HUES64 (cell line): ENCODE measurements around the gene FSTL4.

Experiments
- H3K27ac ChIP-seq: 2 replicates; pipeline ENCODE4 v1.7.0; 2013; ENCODE audit warnings: low read depth, low read length, inconsistent platforms
- H3K27me3 ChIP-seq: 2 replicates; pipeline ENCODE4 v1.6.1; 2013; ENCODE audit warnings: mild to moderate bottlenecking, low read length; ENCODE audit not compliant: insufficient read depth
- H3K36me3 ChIP-seq: 2 replicates; pipeline ENCODE4 v1.6.1; 2013; ENCODE audit warnings: mild to moderate bottlenecking, low read length; ENCODE audit not compliant: insufficient read depth
- H3K4me1 ChIP-seq: 2 replicates; pipeline ENCODE4 v1.6.1; 2013; ENCODE audit warnings: mild to moderate bottlenecking, low read length, moderate library complexity; ENCODE audit not compliant: insufficient read depth
- H3K4me3 ChIP-seq: 2 replicates; pipeline ENCODE4 v1.5.1; 2013; ENCODE audit warnings: mild to moderate bottlenecking, low read length, moderate library complexity
- H3K9ac ChIP-seq: 2 replicates; pipeline ENCODE4 v1.6.1; 2013; ENCODE audit warnings: mild to moderate bottlenecking, low read depth, low read length
- H3K9me3 ChIP-seq: 2 replicates; pipeline ENCODE4 v1.6.1; 2013; ENCODE audit warnings: low read depth, low read length; ENCODE audit not compliant: insufficient read depth
- WGBS: fragments of 150-250, 120-280 bp; methylation state at CpG from one replicate; pipeline ENCODE4 v1.1.7; 2013; ENCODE audit warnings: missing lambda C conversion rate; 5-methylcytosine and 5-hydroxymethylcytosine counted together

The FSTL4 gene

GRCh38 chr5:133363807-133364587 lies 248.3 kb downstream of the FSTL4 start:
- WGBS: 80% methylated on average over 10 of the region's 10 CpGs
- H3K27ac ChIP-seq: no peak overlapping the region
- peaks cover 37% of the 10 kb centered on the region for H3K4me1 ChIP-seq
- no peaks in the 10 kb centered on the region for H3K36me3 ChIP-seq
- no peaks in the 10 kb centered on the region for H3K27me3 ChIP-seq
- H3K9ac ChIP-seq: no peak overlapping the region
- no peaks in the 10 kb centered on the region for H3K9me3 ChIP-seq
- no peak overlapping the region for H3K4me3 ChIP-seq

DNA sequence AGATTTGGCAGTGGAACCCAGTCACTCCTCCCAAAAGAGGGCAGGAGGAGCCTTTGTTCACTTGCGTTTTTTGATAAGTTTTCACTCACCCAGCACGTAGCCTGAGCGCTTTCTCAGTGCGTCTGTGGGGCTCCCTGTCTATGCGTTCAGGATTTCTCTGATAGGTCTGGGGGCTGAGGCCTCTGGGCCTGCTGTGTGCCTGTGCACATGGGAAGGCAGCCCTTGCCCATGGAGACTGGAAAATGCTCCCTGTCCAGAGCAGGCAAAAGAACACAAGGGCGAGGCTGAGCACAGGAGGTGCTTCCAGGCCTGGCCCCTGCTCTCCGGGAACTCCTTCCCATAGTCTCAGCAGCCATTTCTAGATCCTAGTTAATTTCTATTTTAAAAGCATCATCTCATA lies 249.9 kb downstream of the FSTL4 start:
- Histone ChIP-seq H3K9ac (no peak overlapping the region), H3K4me1 (peaks cover 37% of the 10 kb centered on the region), H3K27ac (no peak overlapping the region), H3K27me3 (no peaks in the 10 kb centered on the region), H3K36me3 (no peaks in the 10 kb centered on the region), H3K4me3 (no peak overlapping the region), H3K9me3 (no peaks in the 10 kb centered on the region)
- WGBS: 91% methylated on average over 7 of the region's 7 CpGs

- H3K27ac ChIP-seq: no peak overlapping the region
- H3K4me3 ChIP-seq: no peak overlapping the region
- no peaks in the 10 kb centered on the region for H3K27me3 ChIP-seq
- no peaks in the 10 kb centered on the region for H3K9me3 ChIP-seq
- no peak overlapping the region for H3K9ac ChIP-seq
- H3K36me3 ChIP-seq: no peaks in the 10 kb centered on the region
- peaks cover 37% of the 10 kb centered on the region for H3K4me1 ChIP-seq
- 100% methylated on average over 1 of the region's 1 CpG for WGBS
Observed at GRCh38 chr5:133361922-133362321, 250.4 kb downstream of the FSTL4 start.

GRCh38 chr5:133360693-133361472 lies 251.5 kb downstream of the FSTL4 start:
- H3K4me1 ChIP-seq: peaks cover 36% of the 10 kb centered on the region
- H3K9ac ChIP-seq: no peak overlapping the region
- H3K27me3 ChIP-seq: no peaks in the 10 kb centered on the region
- H3K27ac ChIP-seq: no peak overlapping the region
- WGBS: 85% methylated on average over 18 of the region's 18 CpGs
- no peak overlapping the region for H3K4me3 ChIP-seq
- H3K36me3 ChIP-seq: no peaks in the 10 kb centered on the region
- H3K9me3 ChIP-seq: no peaks in the 10 kb centered on the region

DNA sequence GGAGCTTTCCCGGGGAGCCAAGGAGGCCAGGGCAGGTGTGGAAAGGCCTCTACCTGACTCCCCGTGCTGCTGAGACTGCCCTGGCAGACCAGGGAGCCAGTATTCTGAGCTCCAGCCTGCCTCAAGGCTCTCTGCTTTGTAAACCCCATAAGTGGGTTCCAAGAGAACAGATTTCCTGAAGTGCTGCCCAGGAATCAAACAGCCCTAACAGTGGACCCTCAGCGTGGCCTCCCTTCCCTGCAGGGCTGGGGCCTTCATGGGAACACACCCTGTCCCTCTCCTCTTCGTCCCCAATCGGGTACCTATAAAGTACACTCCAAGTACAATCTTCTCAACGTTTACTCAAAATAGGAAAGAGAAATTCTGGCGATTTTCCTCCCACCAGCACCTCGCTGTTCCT lies 252.5 kb downstream of the FSTL4 start:
- no peak overlapping the region for H3K9ac ChIP-seq
- no peak overlapping the region for H3K27ac ChIP-seq
- no peaks in the 10 kb centered on the region for H3K36me3 ChIP-seq
- WGBS: 90% methylated on average over 8 of the region's 8 CpGs
- no peak overlapping the region for H3K4me3 ChIP-seq
- H3K9me3 ChIP-seq: no peaks in the 10 kb centered on the region
- H3K27me3 ChIP-seq: no peaks in the 10 kb centered on the region
- H3K4me1 ChIP-seq: peaks cover 26% of the 10 kb centered on the region

- 90% methylated on average over 12 of the region's 12 CpGs for WGBS
- no peak overlapping the region for H3K9ac ChIP-seq
- H3K4me1 ChIP-seq: peaks cover 17% of the 10 kb centered on the region
- no peaks in the 10 kb centered on the region for H3K27me3 ChIP-seq
- no peak overlapping the region for H3K27ac ChIP-seq
- no peaks in the 10 kb centered on the region for H3K9me3 ChIP-seq
- H3K4me3 ChIP-seq: no peak overlapping the region
- H3K36me3 ChIP-seq: no peaks in the 10 kb centered on the region
Observed at GRCh38 chr5:133358271-133358670, 254.1 kb downstream of the FSTL4 start.

DNA sequence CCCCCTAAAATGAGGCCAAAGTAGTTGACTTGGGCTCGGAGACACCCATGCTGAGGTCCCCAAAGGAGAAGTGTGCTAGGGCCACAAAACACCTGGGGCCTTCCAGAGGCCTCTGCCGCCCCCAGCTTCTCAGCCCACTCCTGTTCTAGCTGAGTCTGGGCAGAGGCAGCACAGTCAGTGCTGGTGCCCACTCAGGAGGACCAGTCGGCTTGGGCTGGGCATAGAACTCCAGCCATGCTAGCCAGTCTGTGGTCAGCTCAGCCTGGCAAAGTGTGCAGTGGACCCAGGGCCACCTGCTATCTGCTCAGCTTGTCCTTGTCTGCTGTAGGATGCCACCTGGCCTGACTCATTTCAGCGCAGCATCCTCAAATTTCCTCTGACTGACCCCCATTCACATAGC lies 254.6 kb downstream of the FSTL4 start:
- H3K27me3 ChIP-seq: no peaks in the 10 kb centered on the region
- H3K9ac ChIP-seq: no peak overlapping the region
- H3K4me3 ChIP-seq: no peak overlapping the region
- H3K27ac ChIP-seq: no peak overlapping the region
- H3K9me3 ChIP-seq: no peaks in the 10 kb centered on the region
- 94% methylated on average over 4 of the region's 4 CpGs for WGBS
- H3K4me1 ChIP-seq: peaks cover 19% of the 10 kb centered on the region
- H3K36me3 ChIP-seq: no peaks in the 10 kb centered on the region

GRCh38 chr5:133356984-133357421 lies 255.3 kb downstream of the FSTL4 start:
- no peak overlapping the region for H3K27ac ChIP-seq
- H3K4me3 ChIP-seq: no peak overlapping the region
- no peak overlapping the region for H3K9ac ChIP-seq
- H3K4me1 ChIP-seq: peaks cover 19% of the 10 kb centered on the region
- no peaks in the 10 kb centered on the region for H3K9me3 ChIP-seq
- H3K27me3 ChIP-seq: no peaks in the 10 kb centered on the region
- WGBS: 68% methylated on average over 4 of the region's 4 CpGs
- H3K36me3 ChIP-seq: no peaks in the 10 kb centered on the region

DNA sequence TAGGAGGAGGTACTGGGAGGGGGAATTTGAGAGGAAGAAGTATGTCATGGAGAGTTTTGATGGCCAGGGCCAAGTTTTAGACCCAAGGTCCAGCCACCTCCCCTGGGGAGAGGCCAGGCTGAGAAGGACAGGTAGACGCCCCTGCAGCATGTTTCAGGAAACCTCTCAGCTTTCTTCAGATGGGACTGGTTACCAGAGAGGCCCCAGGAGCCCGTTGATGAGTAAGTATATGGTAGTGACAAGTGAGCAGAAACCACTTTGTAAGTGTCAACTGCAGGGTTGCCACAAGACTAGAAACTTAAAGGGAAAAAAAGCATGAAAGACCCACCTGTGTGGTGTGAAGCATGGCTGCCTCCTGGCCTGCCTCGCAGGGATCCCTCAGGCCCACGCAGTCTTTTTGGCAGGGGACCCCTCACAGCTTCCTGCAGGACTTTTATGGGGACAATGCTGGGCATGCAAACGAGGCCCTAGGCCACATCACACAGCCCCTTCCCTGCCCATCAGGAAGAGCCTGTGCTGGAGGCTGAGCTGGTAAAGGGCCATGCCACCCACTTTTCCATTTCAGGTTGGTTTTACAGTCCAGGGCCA lies 255.9 kb downstream of the FSTL4 start:
- 83% methylated on average over 5 of the region's 5 CpGs for WGBS
- no peaks in the 10 kb centered on the region for H3K27me3 ChIP-seq
- H3K4me1 ChIP-seq: peaks cover 17% of the 10 kb centered on the region
- H3K9me3 ChIP-seq: no peaks in the 10 kb centered on the region
- H3K9ac ChIP-seq: no peak overlapping the region
- no peak overlapping the region for H3K4me3 ChIP-seq
- H3K27ac ChIP-seq: no peak overlapping the region
- H3K36me3 ChIP-seq: no peaks in the 10 kb centered on the region

GRCh38 chr5:133354323-133355185 lies 257.8 kb downstream of the FSTL4 start:
- no peaks in the 10 kb centered on the region for H3K27me3 ChIP-seq
- H3K4me3 ChIP-seq: no peak overlapping the region
- WGBS: 91% methylated on average over 9 of the region's 9 CpGs
- H3K27ac ChIP-seq: no peak overlapping the region
- peaks cover 8% of the 10 kb centered on the region; the same call in 1 of the 2 replicates for H3K4me1 ChIP-seq
- no peaks in the 10 kb centered on the region for H3K36me3 ChIP-seq
- H3K9me3 ChIP-seq: no peaks in the 10 kb centered on the region
- no peak overlapping the region for H3K9ac ChIP-seq
